GM13977 (cell line): Measurements from ENCODE around the gene VCAN.

Source experiments
- DNase-seq: peaks from one replicate; pipeline ENCODE4 v3.0.0; 2012; ENCODE audit warnings: low spot score
- in situ Hi-C: fragments of 300-500 bp; cut with MboI; formaldehyde crosslinking; loops from one replicate; pipeline ENCODE4 v1.12.0; 2022; ENCODE audit warnings: low sequenced_read_pairs, low pct_unique_long_range_greater_than_20kb, mixed read lengths, inconsistent platforms; ENCODE audit not compliant: unreplicated experiment
- TF ChIP-seq, protein P1 (sequence below): IDR thresholded peaks from 2 replicates; pipeline ENCODE4 v1.5.1; 2012; ENCODE audit warnings: mild to moderate bottlenecking, control low read depth; ENCODE audit not compliant: insufficient read depth; ENCODE audit errors: extremely low read depth, missing control alignments

VCAN gene

GRCh38 chr5:83577036-83577636 is 105.6 kb downstream of the VCAN start:
- DNase-seq, result no peak
- in situ Hi-C loops, result no loop called here

DNA sequence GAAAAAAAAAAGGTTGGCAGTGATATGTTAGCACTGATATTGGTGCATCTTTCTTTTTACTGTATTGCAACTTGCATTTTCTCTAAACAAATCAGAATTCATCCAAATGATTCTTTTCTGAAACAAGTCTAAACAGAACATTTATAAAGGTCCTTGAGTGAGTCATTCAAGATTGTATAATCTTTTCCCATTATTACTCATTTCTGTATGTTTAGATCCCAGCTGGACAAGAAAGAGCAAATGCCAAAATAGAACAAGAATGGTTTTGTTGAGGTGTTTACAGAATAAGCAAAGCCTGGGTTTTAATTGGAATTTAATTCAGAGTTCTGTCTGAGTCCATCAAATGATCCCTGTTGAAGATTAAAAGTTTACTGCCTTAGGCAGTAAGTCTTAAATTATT is 112.3 kb downstream of the VCAN start:
- TF ChIP-seq, protein P1, sequence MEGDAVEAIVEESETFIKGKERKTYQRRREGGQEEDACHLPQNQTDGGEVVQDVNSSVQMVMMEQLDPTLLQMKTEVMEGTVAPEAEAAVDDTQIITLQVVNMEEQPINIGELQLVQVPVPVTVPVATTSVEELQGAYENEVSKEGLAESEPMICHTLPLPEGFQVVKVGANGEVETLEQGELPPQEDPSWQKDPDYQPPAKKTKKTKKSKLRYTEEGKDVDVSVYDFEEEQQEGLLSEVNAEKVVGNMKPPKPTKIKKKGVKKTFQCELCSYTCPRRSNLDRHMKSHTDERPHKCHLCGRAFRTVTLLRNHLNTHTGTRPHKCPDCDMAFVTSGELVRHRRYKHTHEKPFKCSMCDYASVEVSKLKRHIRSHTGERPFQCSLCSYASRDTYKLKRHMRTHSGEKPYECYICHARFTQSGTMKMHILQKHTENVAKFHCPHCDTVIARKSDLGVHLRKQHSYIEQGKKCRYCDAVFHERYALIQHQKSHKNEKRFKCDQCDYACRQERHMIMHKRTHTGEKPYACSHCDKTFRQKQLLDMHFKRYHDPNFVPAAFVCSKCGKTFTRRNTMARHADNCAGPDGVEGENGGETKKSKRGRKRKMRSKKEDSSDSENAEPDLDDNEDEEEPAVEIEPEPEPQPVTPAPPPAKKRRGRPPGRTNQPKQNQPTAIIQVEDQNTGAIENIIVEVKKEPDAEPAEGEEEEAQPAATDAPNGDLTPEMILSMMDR, result no peak
- in situ Hi-C loops, result no loop called here
- DNase-seq, result no peak

More at GRCh38 chr5:83577036-83577636, 105.6 kb downstream of the VCAN start:
- TF ChIP-seq, protein P1, result no peak

DNA sequence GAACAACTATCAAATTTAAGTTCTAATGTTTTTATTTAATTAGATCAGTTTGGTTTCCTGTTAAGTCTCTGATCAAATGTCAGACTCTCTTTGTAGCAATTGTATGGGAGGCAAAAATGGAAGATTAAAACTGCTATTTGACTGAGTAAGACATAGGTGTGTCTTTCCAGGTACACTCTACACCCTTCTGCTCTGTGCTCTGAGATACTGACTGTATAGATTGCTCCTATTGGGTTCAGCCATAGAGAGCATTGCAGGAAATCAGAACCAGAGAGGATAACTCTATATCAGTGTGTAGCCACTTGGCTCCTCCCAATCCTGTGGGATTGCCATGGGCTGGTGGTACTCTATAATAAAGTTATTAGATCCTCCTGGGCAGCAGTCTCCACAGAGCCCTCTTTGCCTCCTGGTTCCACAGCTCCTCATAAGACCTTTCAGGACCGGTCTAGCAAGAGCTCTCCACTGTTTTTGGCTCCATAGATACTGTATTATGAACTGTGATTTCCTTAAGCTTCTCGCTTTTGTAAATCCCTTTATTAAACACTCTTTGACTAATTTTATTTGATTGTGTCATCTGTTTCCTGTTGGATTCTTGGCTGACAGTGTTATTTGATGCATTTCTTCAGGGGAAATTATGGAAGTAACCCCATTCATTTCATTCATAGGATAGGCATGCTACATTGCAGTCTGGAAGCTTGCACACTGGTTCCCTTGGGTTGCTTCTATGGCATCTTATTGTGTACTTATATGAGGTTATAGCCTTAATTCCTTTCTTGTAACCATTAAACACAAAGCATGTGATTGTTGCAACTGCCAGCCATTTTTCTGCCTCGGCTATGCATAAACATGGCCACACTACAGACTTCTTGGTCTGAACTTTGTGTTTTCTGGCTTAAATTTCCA is 115.6 kb downstream of the VCAN start:
- TF ChIP-seq, protein P1, result no peak
- in situ Hi-C loops, result no loop called here
- no peak for DNase-seq

GRCh38 chr5:83589786-83590185 is 118.2 kb downstream of the VCAN start:
- no peak for DNase-seq
- in situ Hi-C loops, result no loop called here
- TF ChIP-seq, protein P1, result no peak

GRCh38 chr5:83590966-83591365 is 119.4 kb downstream of the VCAN start:
- TF ChIP-seq, protein P1, result no peak
- no peak for DNase-seq
- in situ Hi-C loops, result no loop called here

DNA sequence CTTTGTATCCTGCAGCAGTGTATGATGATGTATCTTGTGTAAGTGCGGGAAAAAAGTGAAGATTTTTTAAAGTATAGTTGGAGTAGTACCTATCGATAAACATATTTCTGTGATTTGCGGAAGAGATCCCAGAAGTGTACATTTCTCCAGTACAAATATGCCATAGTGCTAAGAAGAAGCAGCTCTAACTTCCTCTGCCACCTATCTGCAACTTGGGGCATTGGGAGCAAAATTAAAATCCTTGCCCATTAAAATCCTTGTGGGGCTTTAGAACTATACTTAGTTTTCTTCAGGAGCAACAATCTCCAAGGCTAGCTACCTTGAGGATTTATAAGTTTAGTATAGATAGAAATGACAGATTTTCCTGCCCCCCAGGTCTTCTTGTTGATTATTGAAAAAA is 123.7 kb downstream of the VCAN start:
- in situ Hi-C loops, result no loop called here
- no peak for DNase-seq
- TF ChIP-seq, protein P1, result no peak
